ENCODE data around the gene PLPP3. TPM values are rescaled to one million over a fixed set of nuclear protein-coding genes. Genes with fewer than 3 reads are reported as not detected.

The PLPP3 gene
- total and polyA plus RNA-seq, 3 experiments from 2014 or later, result 0.22 to 0.24 TPM; not detected in 1

DNA sequence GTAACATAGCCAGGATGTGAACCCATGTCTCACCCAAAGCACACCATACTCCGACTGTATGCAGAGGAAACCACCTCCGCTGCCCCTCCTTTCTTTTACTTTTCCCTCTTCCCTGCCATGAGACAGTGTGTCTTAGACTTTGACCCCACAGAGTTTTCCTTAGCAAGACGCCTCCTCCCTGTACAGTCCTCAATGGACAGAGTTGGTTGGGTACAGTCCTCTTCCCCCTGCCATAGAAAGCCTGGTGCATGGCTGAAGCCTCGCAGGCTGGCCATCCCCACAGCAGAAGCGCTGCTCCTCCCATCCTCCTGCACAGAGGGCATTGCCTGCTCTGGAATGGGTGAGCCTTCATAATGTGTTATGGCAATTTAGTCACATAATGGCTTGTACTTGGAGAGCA lies 127.9 kb downstream of the PLPP3 start:
- Histone ChIP-seq H3K36me3 (ENCODE audit: insufficient read depth, low read length) (no peaks in the 10 kb centered on the region), H3K9me3 (ENCODE audit: low read length) (no peaks in the 10 kb centered on the region), H3K27me3 (ENCODE audit: insufficient read depth, low read length, poor library complexity, severe bottlenecking) (no peaks in the 10 kb centered on the region), H3K4me3 (ENCODE audit: low read length) (no peak overlapping the region), H3K27ac (ENCODE audit: low read depth, low read length) (no peak overlapping the region), H3K4me1 (ENCODE audit: insufficient read depth, low read length) (no peaks in the 10 kb centered on the region)
- Mint-ChIP-seq H3K27ac (no peak overlapping the region), H3K27me3 (peaks cover 0 to 3% of the 10 kb centered on the region in 2 donors), H3K36me3 (no peaks in the 10 kb centered on the region), H3K4me1 (no peaks in the 10 kb centered on the region), H3K9me3 (peaks cover 0 to 4% (median 0%) of the 10 kb centered on the region in 5 donors), H3K4me3 (no peak overlapping the region)
- DNase-seq, result no peak
- CTCF ChIA-PET, result no interaction called here
- POLR2A ChIA-PET, result no interaction called here

DNA sequence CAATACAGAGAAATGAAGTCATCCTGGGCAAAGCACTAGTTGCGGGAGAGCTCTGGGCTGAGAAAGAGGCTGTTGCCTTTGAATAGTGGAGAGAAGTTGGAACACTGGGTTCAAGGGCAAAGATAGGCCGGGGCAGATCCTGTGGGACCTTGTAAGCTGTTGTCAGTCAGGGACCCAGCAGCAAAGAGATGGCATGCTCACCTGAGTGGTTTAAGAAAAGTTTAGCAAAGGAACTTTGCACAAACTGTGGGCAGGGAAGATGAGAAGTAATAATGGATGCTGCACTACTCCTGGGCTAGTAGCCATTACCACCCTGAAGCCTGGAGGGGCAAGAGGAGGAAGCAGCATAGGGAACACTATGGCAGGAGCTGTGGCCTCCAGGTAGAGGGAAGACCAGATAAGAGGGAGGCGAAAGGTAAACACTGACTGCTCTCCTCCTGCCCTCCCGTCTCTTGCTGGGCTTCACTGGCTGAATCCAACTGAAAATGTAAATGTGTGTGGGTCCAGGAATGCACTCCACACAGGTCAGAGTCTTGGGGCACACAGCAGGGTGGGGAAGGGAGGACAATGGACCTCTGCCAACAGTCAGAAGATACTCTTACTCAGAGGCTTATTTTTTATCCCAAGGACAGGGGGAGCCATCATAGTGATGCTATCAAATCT lies 129.2 kb downstream of the PLPP3 start:
- no peak overlapping the region for H3K4me3 Mint-ChIP-seq
- no peak overlapping the region for H3K27ac Mint-ChIP-seq
- H3K27me3 Mint-ChIP-seq, result peaks cover 0 to 3% of the 10 kb centered on the region in 2 donors
- CTCF ChIA-PET, result no interaction called here
- Histone ChIP-seq H3K27me3 (ENCODE audit: insufficient read depth, low read length, poor library complexity, severe bottlenecking) (no peaks in the 10 kb centered on the region), H3K36me3 (ENCODE audit: insufficient read depth, low read length) (no peaks in the 10 kb centered on the region), H3K4me3 (ENCODE audit: low read length) (no peak overlapping the region), H3K4me1 (ENCODE audit: insufficient read depth, low read length) (no peaks in the 10 kb centered on the region), H3K27ac (ENCODE audit: low read depth, low read length) (no peak overlapping the region), H3K9me3 (ENCODE audit: low read length) (no peaks in the 10 kb centered on the region)
- H3K9me3 Mint-ChIP-seq, result peaks cover 0 to 4% (median 0%) of the 10 kb centered on the region in 5 donors
- H3K4me1 Mint-ChIP-seq, result no peaks in the 10 kb centered on the region
- H3K36me3 Mint-ChIP-seq, result no peaks in the 10 kb centered on the region
- POLR2A ChIA-PET, result no interaction called here
- no peak for DNase-seq

DNA sequence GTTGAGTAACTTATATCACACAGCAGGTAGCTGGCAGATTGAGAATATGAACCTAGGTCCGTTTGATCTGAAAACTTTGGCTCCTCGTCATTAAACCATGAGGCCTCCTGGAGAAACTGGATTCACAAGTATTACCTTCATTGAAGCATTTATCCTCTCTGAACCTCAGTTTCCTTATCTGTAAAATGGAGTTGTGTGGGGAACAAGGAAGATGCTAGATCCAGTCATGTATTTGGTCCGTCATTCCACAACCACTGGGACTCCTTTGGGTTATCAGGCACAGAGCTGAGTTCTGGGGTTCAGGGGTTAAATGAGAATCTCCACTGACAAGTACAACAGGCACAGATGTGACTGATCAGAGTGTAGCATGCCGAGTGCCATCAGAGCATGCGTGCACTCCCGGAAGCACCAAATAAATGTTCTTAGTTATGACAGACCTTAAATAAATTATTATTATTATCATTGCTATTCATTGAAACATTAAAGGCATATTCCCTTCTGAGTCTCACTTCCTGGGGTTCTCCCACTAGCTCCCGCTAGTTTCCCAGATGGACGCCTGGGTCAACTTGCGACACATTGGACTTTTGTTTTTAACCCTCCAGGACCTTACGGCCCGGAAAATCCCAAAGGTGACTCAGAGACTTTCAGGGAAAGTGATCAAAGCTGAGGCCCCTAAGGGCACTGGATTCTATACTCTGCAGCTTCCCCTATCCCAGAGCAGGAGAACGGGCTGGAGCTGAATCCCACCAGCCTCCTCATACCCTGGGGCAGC lies 130.6 kb downstream of the PLPP3 start:
- Mint-ChIP-seq H3K36me3 (no peaks in the 10 kb centered on the region), H3K4me3 (no peak overlapping the region), H3K27me3 (peaks cover 0 to 3% of the 10 kb centered on the region in 2 donors), H3K27ac (no peak overlapping the region), H3K4me1 (no peaks in the 10 kb centered on the region), H3K9me3 (peaks cover 0 to 2% (median 0%) of the 10 kb centered on the region in 5 donors)
- no peak overlapping the region for H3K27ac ChIP-seq (ENCODE audit: low read depth, low read length)
- POLR2A ChIA-PET, result no interaction called here
- H3K4me1 ChIP-seq (ENCODE audit: insufficient read depth, low read length), result no peaks in the 10 kb centered on the region
- H3K9me3 ChIP-seq (ENCODE audit: low read length), result no peaks in the 10 kb centered on the region
- H3K27me3 ChIP-seq (ENCODE audit: insufficient read depth, low read length, poor library complexity, severe bottlenecking), result no peaks in the 10 kb centered on the region
- CTCF ChIA-PET, result no interaction called here
- no peak overlapping the region for H3K4me3 ChIP-seq (ENCODE audit: low read length)
- no peaks in the 10 kb centered on the region for H3K36me3 ChIP-seq (ENCODE audit: insufficient read depth, low read length)
- no peak for DNase-seq

DNA sequence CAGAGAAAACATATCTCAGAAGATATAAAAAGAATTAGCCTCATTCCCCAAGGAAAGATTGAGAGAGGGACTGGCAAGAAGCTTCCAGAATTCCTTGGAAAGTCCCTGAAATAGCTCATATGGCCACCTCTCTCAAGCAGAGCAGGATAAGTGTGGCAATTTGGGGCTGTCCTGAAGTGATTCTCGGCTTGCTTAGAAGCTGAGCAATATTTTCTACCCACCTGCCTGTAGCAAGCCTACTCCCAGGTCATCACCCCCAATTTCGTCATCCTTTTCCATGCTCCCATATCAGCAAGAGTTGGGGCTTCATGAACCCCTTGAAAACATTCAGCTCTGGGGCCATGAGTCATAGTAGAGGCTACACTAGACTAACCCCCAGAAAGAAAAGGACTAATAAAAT lies 131.5 kb downstream of the PLPP3 start:
- no peaks in the 10 kb centered on the region for H3K4me1 Mint-ChIP-seq
- H3K27me3 Mint-ChIP-seq, result peaks cover 0 to 3% of the 10 kb centered on the region in 2 donors
- H3K4me1 ChIP-seq (ENCODE audit: insufficient read depth, low read length), result no peaks in the 10 kb centered on the region
- no peak overlapping the region for H3K27ac ChIP-seq (ENCODE audit: low read depth, low read length)
- H3K27ac Mint-ChIP-seq, result no peak overlapping the region
- no peak overlapping the region for H3K4me3 ChIP-seq (ENCODE audit: low read length)
- no peaks in the 10 kb centered on the region for H3K36me3 Mint-ChIP-seq
- no peaks in the 10 kb centered on the region for H3K36me3 ChIP-seq (ENCODE audit: insufficient read depth, low read length)
- POLR2A ChIA-PET, result no interaction called here
- peaks cover 0 to 1% (median 0%) of the 10 kb centered on the region in 5 donors for H3K9me3 Mint-ChIP-seq
- CTCF ChIA-PET, result no interaction called here
- no peaks in the 10 kb centered on the region for H3K27me3 ChIP-seq (ENCODE audit: insufficient read depth, low read length, poor library complexity, severe bottlenecking)
- H3K4me3 Mint-ChIP-seq, result no peak overlapping the region
- no peaks in the 10 kb centered on the region for H3K9me3 ChIP-seq (ENCODE audit: low read length)
- DNase-seq, result no peak

- Mint-ChIP-seq H3K9me3 (peaks cover 0 to 1% (median 0%) of the 10 kb centered on the region in 5 donors), H3K27ac (no peak overlapping the region), H3K4me3 (no peak overlapping the region), H3K36me3 (no peaks in the 10 kb centered on the region), H3K27me3 (peaks cover 0 to 3% of the 10 kb centered on the region in 2 donors), H3K4me1 (no peaks in the 10 kb centered on the region)
- DNase-seq, result no peak
- Histone ChIP-seq H3K9me3 (ENCODE audit: low read length) (no peaks in the 10 kb centered on the region), H3K4me1 (ENCODE audit: insufficient read depth, low read length) (no peaks in the 10 kb centered on the region), H3K36me3 (ENCODE audit: insufficient read depth, low read length) (no peaks in the 10 kb centered on the region), H3K4me3 (ENCODE audit: low read length) (no peak overlapping the region), H3K27me3 (ENCODE audit: insufficient read depth, low read length, poor library complexity, severe bottlenecking) (no peaks in the 10 kb centered on the region), H3K27ac (ENCODE audit: low read depth, low read length) (no peak overlapping the region)
- ChIA-PET CTCF (no interaction called here), POLR2A (no interaction called here)
These were observed 132.7 kb downstream of the PLPP3 start for GRCh38 chr1:56446531-56447098.

GRCh38 chr1:56444960-56445646 lies 134.3 kb downstream of the PLPP3 start:
- no peaks in the 10 kb centered on the region for H3K36me3 Mint-ChIP-seq
- Histone ChIP-seq H3K4me1 (ENCODE audit: insufficient read depth, low read length) (no peaks in the 10 kb centered on the region), H3K27me3 (ENCODE audit: insufficient read depth, low read length, poor library complexity, severe bottlenecking) (no peaks in the 10 kb centered on the region), H3K27ac (ENCODE audit: low read depth, low read length) (no peak overlapping the region), H3K4me3 (ENCODE audit: low read length) (no peak overlapping the region), H3K36me3 (ENCODE audit: insufficient read depth, low read length) (no peaks in the 10 kb centered on the region), H3K9me3 (ENCODE audit: low read length) (no peaks in the 10 kb centered on the region)
- CTCF ChIA-PET, result no interaction called here
- H3K9me3 Mint-ChIP-seq, result peaks cover 0 to 1% (median 0%) of the 10 kb centered on the region in 5 donors
- no peak overlapping the region for H3K27ac Mint-ChIP-seq
- POLR2A ChIA-PET, result no interaction called here
- no peaks in the 10 kb centered on the region for H3K27me3 Mint-ChIP-seq
- DNase-seq, result no peak
- H3K4me1 Mint-ChIP-seq, result no peaks in the 10 kb centered on the region
- no peak overlapping the region for H3K4me3 Mint-ChIP-seq

Measured in CD8-positive, alpha-beta memory T cell (primary cell).